ENCODE results near the gene HTR2C. TPM values are rescaled to one million over a fixed set of nuclear protein-coding genes. Genes with fewer than 3 reads are reported as not detected.
"Not testable (repeated sequence)": the region's sequence is repeated elsewhere in the genome, so short reads cannot be mapped to it uniquely, and the experiment has no call there.

HTR2C gene
- polyA plus RNA-seq (2012; ENCODE audit: missing spikeins): not detected

GRCh38 chrX:114583646-114584374 is at the start of gene HTR2C:
HTR2C (plus strand) TSS chrX:114584086; CDS start chrX:114726937, 142,851 bp downstream.
- no peak for FAIRE-seq
- DNase-seq (ENCODE audit: insufficient read length): no peak
- TF ChIP-seq POLR2A (IDR thresholded peaks at IDR 0.05; ENCODE audit: low read depth, low read length): no peak
- TF ChIP-seq POLR2AphosphoS5 (IDR thresholded peaks at IDR 0.05; ENCODE audit: low read depth, low read length): no peak
- TF ChIP-seq TAF1 (IDR thresholded peaks at IDR 0.05; ENCODE audit: borderline replicate concordance, low read depth, low read length): no peak

DNA sequence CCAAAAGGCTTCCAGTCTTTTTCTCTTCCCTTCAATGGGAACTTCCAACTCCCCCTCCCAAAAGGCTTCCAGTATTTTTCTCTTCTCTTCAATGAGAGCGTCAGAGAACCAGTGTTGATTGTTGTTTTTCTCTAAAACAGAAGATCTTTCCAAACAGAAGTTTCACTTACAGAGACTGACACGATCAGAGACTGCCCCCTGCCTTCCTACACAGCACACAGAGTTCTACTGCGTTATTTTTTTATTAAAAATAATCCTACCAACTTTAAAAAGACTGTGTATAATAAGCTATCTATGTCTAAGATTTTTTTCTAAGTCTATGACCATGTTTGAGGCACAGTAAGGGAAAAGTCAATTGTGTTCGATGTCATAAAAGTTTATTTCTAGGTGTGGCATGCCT is 3.5 kb upstream of the HTR2C start:
- DNase-seq (ENCODE audit: insufficient read length) (no peak), FAIRE-seq (no peak)
- no peak for TF ChIP-seq POLR2AphosphoS5 (IDR thresholded peaks at IDR 0.05; ENCODE audit: low read depth, low read length)

DNA sequence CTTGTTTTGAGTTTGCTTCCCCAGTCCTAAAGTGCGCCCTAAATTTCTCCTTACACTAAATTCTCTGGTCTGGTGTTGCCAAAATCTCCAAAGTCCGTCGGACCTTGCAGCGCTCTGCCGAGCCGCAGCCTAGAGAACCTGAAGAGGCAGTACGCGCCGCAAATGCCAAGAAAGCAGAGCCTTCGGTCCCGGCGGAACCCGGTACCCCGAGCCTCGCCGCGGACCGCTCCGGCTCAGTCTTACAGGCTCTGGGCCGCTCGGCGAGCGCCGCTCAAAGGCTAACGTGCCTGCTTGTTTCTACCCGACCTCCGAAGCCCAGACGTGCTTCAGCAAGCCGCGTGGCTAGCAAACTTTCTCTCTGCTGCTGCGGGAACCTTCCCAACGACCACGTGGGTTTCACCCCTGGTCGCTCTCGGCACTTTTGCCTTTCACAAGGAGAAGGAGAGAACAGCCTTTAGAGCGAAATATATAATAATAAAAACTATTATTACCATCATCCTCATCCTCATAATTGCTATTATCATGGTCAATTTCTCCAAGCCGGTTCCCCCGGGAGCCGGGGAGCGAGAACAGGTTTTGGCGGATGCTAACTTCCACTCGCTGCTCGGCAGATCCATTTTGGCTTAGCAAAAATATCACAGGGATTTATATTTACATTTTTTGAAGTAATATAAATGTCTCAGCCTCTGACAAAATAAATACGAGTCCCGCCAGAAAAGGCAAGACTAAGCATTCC is 2.2 kb upstream of the HTR2C start:
- TF ChIP-seq POLR2A (IDR thresholded peaks at IDR 0.05; ENCODE audit: low read depth, low read length): no peak
- TF ChIP-seq POLR2AphosphoS5 (IDR thresholded peaks at IDR 0.05; ENCODE audit: low read depth, low read length): no peak
- TF ChIP-seq TAF1 (IDR thresholded peaks at IDR 0.05; ENCODE audit: borderline replicate concordance, low read depth, low read length): no peak
- FAIRE-seq (no peak), DNase-seq (ENCODE audit: insufficient read length) (no peak)

DNA sequence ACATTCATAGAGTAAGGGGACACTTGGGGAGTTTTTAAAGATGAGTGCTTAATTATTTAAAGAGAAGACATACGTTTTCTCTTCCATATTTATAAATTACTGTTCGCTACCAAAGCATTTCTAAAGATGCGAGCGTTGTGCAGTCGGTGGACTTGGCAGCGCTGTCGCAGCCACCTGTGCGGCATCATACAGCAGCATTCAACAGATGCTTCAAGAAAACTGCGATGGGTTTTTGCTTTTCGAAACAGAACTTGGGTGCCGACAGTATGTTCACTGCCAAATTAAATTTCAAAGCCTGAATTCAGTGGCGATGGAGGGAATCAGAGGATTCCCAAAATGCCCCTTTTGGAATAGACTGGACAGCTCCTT is 1.6 kb upstream of the HTR2C start:
- TF ChIP-seq POLR2A (IDR thresholded peaks at IDR 0.05; ENCODE audit: low read depth, low read length) (no peak), POLR2AphosphoS5 (IDR thresholded peaks at IDR 0.05; ENCODE audit: low read depth, low read length) (no peak), TAF1 (IDR thresholded peaks at IDR 0.05; ENCODE audit: borderline replicate concordance, low read depth, low read length) (no peak)
- no peak for FAIRE-seq
- DNase-seq (ENCODE audit: insufficient read length): no peak

DNA sequence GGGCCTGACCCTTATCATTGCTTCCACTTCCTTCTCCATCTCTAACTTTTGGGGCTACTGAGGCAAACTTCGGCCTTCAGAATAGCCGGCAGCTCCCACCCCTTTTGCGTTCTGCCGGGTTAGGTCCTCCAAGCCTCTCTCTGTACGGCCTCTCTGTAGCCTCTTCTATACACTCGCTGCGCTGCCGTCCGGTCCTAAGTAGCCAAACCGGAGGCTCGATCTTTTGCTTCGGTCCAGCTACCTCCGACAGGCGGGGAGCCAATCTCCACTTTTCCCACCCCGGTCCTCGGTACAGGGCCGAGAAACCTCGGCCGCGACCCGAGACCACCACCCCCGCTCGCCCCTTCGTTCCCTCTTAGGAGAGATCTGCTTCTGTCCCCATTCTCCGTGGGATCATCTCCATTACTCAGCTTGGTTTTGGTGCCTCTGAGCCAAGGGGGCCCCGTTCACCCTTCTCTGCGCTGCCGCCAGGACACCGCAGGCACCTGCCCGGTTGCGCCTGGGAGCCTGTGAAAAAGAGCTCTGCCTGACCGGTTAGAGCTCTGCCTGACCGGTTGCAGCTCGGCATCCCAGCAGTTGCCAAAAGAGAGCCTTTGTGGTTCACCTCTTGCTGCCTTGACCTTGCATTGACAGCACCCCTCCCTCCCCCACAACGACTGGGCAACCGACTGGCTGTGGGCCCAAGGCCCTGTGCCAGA is 1.0 kb upstream of the HTR2C start:
- DNase-seq (ENCODE audit: insufficient read length) (no peak), FAIRE-seq (no peak)
- TF ChIP-seq POLR2AphosphoS5 (IDR thresholded peaks at IDR 0.05; ENCODE audit: low read depth, low read length) (no peak), POLR2A (IDR thresholded peaks at IDR 0.05; ENCODE audit: low read depth, low read length) (no peak), TAF1 (IDR thresholded peaks at IDR 0.05; ENCODE audit: borderline replicate concordance, low read depth, low read length) (no peak)

GRCh38 chrX:114584375-114584943 is 573 bp downstream of the HTR2C start:
- TF ChIP-seq POLR2A (IDR thresholded peaks at IDR 0.05; ENCODE audit: low read depth, low read length) (no peak), POLR2AphosphoS5 (IDR thresholded peaks at IDR 0.05; ENCODE audit: low read depth, low read length) (no peak), TAF1 (IDR thresholded peaks at IDR 0.05; ENCODE audit: borderline replicate concordance, low read depth, low read length) (no peak)
- DNase-seq (ENCODE audit: insufficient read length) (no peak), FAIRE-seq (no peak)

DNA sequence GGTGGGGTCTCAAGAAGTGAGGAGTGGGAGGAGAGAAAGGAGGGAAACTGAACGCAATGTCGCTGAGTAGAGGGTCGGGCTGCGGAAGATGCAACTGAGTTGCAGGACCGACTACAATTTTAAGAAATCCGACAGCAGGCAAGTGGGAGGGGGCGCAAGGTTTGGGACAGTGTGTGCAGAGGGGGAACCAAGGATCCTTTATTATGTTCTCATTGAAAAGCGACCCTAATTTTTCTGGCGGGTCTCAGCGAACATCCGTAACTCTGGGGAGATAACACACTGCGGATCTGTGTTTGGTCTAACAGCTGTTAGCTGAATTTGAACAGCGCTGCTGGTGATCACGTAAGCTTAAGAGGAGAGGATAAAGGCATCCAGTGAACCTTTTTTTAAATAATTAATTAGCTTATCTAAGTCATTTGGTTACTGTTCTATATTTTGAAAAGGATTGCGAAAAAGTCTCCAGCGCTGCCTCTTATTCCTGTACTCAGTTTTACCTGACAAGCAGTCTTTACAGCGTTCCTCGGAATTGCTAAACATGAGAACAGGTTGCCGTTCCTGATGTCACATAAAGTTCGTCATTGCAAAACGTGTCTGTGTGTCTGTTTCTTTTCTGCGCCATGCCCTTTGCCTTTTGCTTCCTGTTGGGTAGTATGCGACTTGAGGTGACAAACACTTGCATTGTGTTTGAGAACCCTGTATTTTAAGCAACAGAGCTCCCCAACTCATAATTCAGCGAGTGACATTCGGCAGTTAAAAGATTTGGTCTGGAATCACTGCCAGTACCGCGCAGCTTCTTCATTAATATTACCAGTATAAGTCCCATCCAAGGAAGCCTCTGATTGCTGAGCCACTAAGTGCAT is 1.3 kb downstream of the HTR2C start:
- DNase-seq (ENCODE audit: insufficient read length) (no peak), FAIRE-seq (no peak)
- TF ChIP-seq POLR2AphosphoS5 (IDR thresholded peaks at IDR 0.05; ENCODE audit: low read depth, low read length) (no peak), POLR2A (IDR thresholded peaks at IDR 0.05; ENCODE audit: low read depth, low read length) (no peak), TAF1 (IDR thresholded peaks at IDR 0.05; ENCODE audit: borderline replicate concordance, low read depth, low read length) (no peak)

DNA sequence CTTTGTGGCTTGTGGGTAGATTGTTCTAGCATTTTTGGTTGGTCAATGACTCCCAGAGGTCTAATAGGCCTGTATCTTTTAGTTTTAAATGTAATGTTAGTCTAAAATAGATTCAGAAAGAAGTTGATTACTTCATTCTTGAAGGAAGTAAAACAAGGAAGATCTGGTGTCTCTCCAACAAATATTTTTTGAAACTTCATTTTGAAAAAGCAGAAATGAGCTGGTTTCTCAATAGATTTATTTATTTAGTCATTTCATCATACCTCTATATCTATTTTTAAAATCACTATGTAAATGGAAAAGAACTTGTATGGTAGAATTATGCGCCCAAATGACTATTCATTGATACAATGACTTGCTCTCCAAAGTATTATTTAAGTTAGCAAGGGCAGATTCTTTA is 7.2 kb downstream of the HTR2C start:
- TF ChIP-seq TAF1 (IDR thresholded peaks at IDR 0.05; ENCODE audit: borderline replicate concordance, low read depth, low read length) (no peak), POLR2A (IDR thresholded peaks at IDR 0.05; ENCODE audit: low read depth, low read length) (no peak), POLR2AphosphoS5 (IDR thresholded peaks at IDR 0.05; ENCODE audit: low read depth, low read length) (no peak)
- no peak for DNase-seq (ENCODE audit: insufficient read length)
- no peak for FAIRE-seq

DNA sequence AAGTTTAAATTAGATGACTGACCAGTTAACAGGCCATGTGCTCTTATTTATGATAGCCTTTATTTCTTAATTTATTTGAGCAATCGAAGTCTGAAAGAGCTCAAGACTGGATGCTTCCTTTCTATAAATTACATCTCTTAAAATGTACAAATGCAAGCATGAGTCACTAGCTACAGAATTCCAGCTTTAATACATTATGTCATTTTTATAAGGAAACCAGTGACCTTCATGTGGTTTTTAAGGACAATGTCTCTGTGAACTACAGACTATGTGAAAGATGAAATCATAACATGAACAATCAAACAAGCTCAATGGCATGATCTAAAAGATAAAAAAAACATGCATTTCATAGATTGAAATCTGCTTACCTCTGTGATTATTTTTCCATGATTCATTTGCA is 15.4 kb downstream of the HTR2C start:
- FAIRE-seq (no peak), DNase-seq (ENCODE audit: insufficient read length) (no peak)
- TF ChIP-seq POLR2A (IDR thresholded peaks at IDR 0.05; ENCODE audit: low read depth, low read length) (no peak), POLR2AphosphoS5 (IDR thresholded peaks at IDR 0.05; ENCODE audit: low read depth, low read length) (no peak), TAF1 (IDR thresholded peaks at IDR 0.05; ENCODE audit: borderline replicate concordance, low read depth, low read length) (no peak)

DNA sequence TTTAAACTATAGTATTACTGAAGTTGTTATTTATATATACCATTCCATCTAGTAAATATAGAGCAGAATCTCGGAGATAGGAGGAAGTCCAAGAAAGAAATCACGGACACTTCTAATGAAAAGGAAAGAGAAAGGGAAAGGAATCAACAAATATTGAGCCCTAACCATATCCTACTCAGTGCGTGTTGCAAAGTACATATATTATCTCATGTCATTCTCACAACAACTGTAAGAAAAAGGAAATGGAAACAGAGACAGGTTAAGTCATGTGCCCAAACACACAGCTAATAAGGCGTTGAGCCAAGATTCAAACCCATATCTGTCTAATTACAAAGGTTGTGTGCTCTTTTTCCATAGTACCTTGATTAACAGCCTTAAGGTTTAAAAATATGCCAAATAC is 16.0 kb downstream of the HTR2C start:
- TF ChIP-seq TAF1 (IDR thresholded peaks at IDR 0.05; ENCODE audit: borderline replicate concordance, low read depth, low read length): no peak
- no peak for TF ChIP-seq POLR2AphosphoS5 (IDR thresholded peaks at IDR 0.05; ENCODE audit: low read depth, low read length)
- TF ChIP-seq POLR2A (IDR thresholded peaks at IDR 0.05; ENCODE audit: low read depth, low read length): no peak
- FAIRE-seq (peak; percentile 66), DNase-seq (ENCODE audit: insufficient read length) (no peak)

GRCh38 chrX:114606619-114607018 is 22.7 kb downstream of the HTR2C start:
- DNase-seq (ENCODE audit: insufficient read length); FAIRE-seq: not testable (repeated sequence)

All from GM12892 (cell line).